RCC 7860 (cell line): ENCODE measurements around the gene TNPO3.
"Not testable (repeated sequence)": the region's sequence is repeated elsewhere in the genome, so short reads cannot be mapped to it uniquely, and the experiment has no call there.

Source experiments
- DNase-seq: peaks from one replicate; pipeline ENCODE4 v3.0.0-alpha.2; 2015; ENCODE audit warnings: low spot score
- FAIRE-seq: peaks from 2 replicates; lab custom pipeline; 2012; peaks lifted over from hg19 to GRCh38; lab: Jason Lieb, UNC

The TNPO3 gene

GRCh38 chr7:128968624-128969023, 86.3 kb downstream of the TNPO3 start:
- DNase-seq (no peak), FAIRE-seq (no peak)

- peak; percentile 75 for DNase-seq
- FAIRE-seq: peak; percentile 98
Measured at GRCh38 chr7:128963327-128963757, 91.6 kb downstream of the TNPO3 start.

GRCh38 chr7:128962899-128963298, 92.0 kb downstream of the TNPO3 start:
- DNase-seq (no peak), FAIRE-seq (no peak)

GRCh38 chr7:128961030-128961659, 93.8 kb downstream of the TNPO3 start:
- FAIRE-seq (no peak), DNase-seq (no peak)

GRCh38 chr7:128959296-128959695, 95.6 kb downstream of the TNPO3 start:
- FAIRE-seq (no peak), DNase-seq (no peak)

GRCh38 chr7:128955981-128956380, 98.9 kb downstream of the TNPO3 start:
- no peak for DNase-seq
- no peak for FAIRE-seq

- no peak for FAIRE-seq
- no peak for DNase-seq
Measured at GRCh38 chr7:128954830-128955802, 99.8 kb downstream of the TNPO3 start.

GRCh38 chr7:128954150-128954549, 100.8 kb downstream of the TNPO3 start:
- DNase-seq (no peak), FAIRE-seq (no peak)

GRCh38 chr7:128951296-128951695, 103.6 kb downstream of the TNPO3 start:
- FAIRE-seq: no peak

GRCh38 chr7:128948976-128949760, 105.7 kb downstream of the TNPO3 start:
- FAIRE-seq (no peak), DNase-seq (no peak)

More at GRCh38 chr7:128951296-128951695, 103.6 kb downstream of the TNPO3 start:
- DNase-seq: no peak

- FAIRE-seq: no peak
- no peak for DNase-seq
Measured at GRCh38 chr7:128948312-128948973, 106.5 kb downstream of the TNPO3 start.

- no peak for DNase-seq
- no peak for FAIRE-seq
Measured at GRCh38 chr7:128947854-128948253, 107.1 kb downstream of the TNPO3 start.

GRCh38 chr7:128946936-128947830, 107.7 kb downstream of the TNPO3 start:
- FAIRE-seq: no peak
- DNase-seq: no peak

- DNase-seq (no peak), FAIRE-seq (no peak)
Measured at GRCh38 chr7:128945668-128946366, 109.1 kb downstream of the TNPO3 start.

GRCh38 chr7:128944487-128945236, 110.2 kb downstream of the TNPO3 start:
- no peak for FAIRE-seq
- no peak for DNase-seq

- not testable (repeated sequence) for FAIRE-seq, DNase-seq
Measured at GRCh38 chr7:128943251-128943650, 111.7 kb downstream of the TNPO3 start.

GRCh38 chr7:128941946-128942526, 112.9 kb downstream of the TNPO3 start:
- no peak for FAIRE-seq
- no peak for DNase-seq

GRCh38 chr7:128941323-128941890, 113.5 kb downstream of the TNPO3 start:
- FAIRE-seq: no peak
- DNase-seq: no peak
